ENCODE data around the gene FKBP10.

The FKBP10 gene

GRCh38 chr17:41781404-41782110 lies 31.2 kb upstream of the FKBP10 start:
- H3K4me3 ChIP-seq (ENCODE audit: low read depth, low read length): no peak overlapping the region
- no peak for TF ChIP-seq CTCF (IDR thresholded peaks at IDR 0.05; ENCODE audit: low read depth, low read length, missing control alignments)
- DNase-seq (ENCODE audit: low read depth): no peak
- in situ Hi-C loops (cut with HindIII; ENCODE audit: low sequenced_read_pairs): no loop called here

GRCh38 chr17:41782142-41782541 lies 30.7 kb upstream of the FKBP10 start:
- no peak for TF ChIP-seq CTCF (IDR thresholded peaks at IDR 0.05; ENCODE audit: low read depth, low read length, missing control alignments)
- in situ Hi-C loops (cut with HindIII; ENCODE audit: low sequenced_read_pairs): no loop called here
- DNase-seq (ENCODE audit: low read depth): no peak
- no peak overlapping the region for H3K4me3 ChIP-seq (ENCODE audit: low read depth, low read length)

GRCh38 chr17:41784207-41784744 lies 28.5 kb upstream of the FKBP10 start:
- in situ Hi-C loops (cut with HindIII; ENCODE audit: low sequenced_read_pairs): no loop called here
- TF ChIP-seq CTCF (IDR thresholded peaks at IDR 0.05; ENCODE audit: low read depth, low read length, missing control alignments): no peak
- no peak for DNase-seq (ENCODE audit: low read depth)
- H3K4me3 ChIP-seq (ENCODE audit: low read depth, low read length): peak overlapping the region; percentile 72

- peak overlapping the region; percentile 72 for H3K4me3 ChIP-seq (ENCODE audit: low read depth, low read length)
- no peak for TF ChIP-seq CTCF (IDR thresholded peaks at IDR 0.05; ENCODE audit: low read depth, low read length, missing control alignments)
- in situ Hi-C loops (cut with HindIII; ENCODE audit: low sequenced_read_pairs): no loop called here
- no peak for DNase-seq (ENCODE audit: low read depth)
Measured at GRCh38 chr17:41785091-41785858, 27.5 kb upstream of the FKBP10 start.

GRCh38 chr17:41785859-41786226 lies 27.0 kb upstream of the FKBP10 start:
- peak overlapping the region; percentile 72 for H3K4me3 ChIP-seq (ENCODE audit: low read depth, low read length)
- no peak for DNase-seq (ENCODE audit: low read depth)
- no peak for TF ChIP-seq CTCF (IDR thresholded peaks at IDR 0.05; ENCODE audit: low read depth, low read length, missing control alignments)
- in situ Hi-C loops (cut with HindIII; ENCODE audit: low sequenced_read_pairs): no loop called here

- peak; percentile 98 for DNase-seq (ENCODE audit: low read depth)
- in situ Hi-C loops (cut with HindIII; ENCODE audit: low sequenced_read_pairs): no loop called here
- peak within 1 kb of the TSS; percentile 72 for H3K4me3 ChIP-seq (ENCODE audit: low read depth, low read length)
- TF ChIP-seq CTCF (IDR thresholded peaks at IDR 0.05; ENCODE audit: low read depth, low read length, missing control alignments): peak; percentile 53
Measured at GRCh38 chr17:41786227-41787020, 26.4 kb upstream of the FKBP10 start, which contains the start of gene JUP. Gene JUP, minus strand, starts transcription at chr17:41786711. Its CDS starts 14,857 bp downstream, at chr17:41771854.
